Liver (tissue), 9 donors: ENCODE measurements around the gene MT1E. TPM values are rescaled to one million over a fixed set of nuclear protein-coding genes. Genes with fewer than 3 reads are reported as not detected.

ENCODE experiments used
- DNase-seq: peaks from one replicate; pipeline ENCODE4 v3.0.0-alpha.2; 2017; ENCODE audit warnings: low spot score
- H3K27ac ChIP-seq, 2 donors: one replicate each; pipeline ENCODE4 v1.7.0; 2013; ENCODE audit warnings: inconsistent platforms in 2 of 2, low read length in 2 of 2, control low read depth in 1 of 2, low read depth in 1 of 2, mild to moderate bottlenecking in 1 of 2
- H3K27me3 ChIP-seq, 4 donors: one replicate each; pipeline versions ENCODE4 v1.6.1 to v1.7.0; 2013; ENCODE audit warnings: low read length in 3 of 4, inconsistent platforms in 1 of 4, mild to moderate bottlenecking in 1 of 4, moderate library complexity in 1 of 4; ENCODE audit not compliant: control insufficient read depth in 4 of 4, insufficient read depth in 4 of 4
- H3K36me3 ChIP-seq, 4 donors: one replicate each; pipeline versions ENCODE4 v1.6.1 to v1.7.0; 2013; ENCODE audit warnings: low read length in 3 of 4, mild to moderate bottlenecking in 3 of 4, low read depth in 1 of 4, moderate library complexity in 1 of 4; ENCODE audit not compliant: control insufficient read depth in 4 of 4, insufficient read depth in 3 of 4
- H3K4me1 ChIP-seq, 4 donors: one replicate each; pipeline versions ENCODE4 v1.6.1 to v1.7.0; 2013; ENCODE audit warnings: low read length in 3 of 4, mild to moderate bottlenecking in 3 of 4, moderate library complexity in 1 of 4; ENCODE audit not compliant: control insufficient read depth in 4 of 4, insufficient read depth in 4 of 4
- H3K4me3 ChIP-seq, 3 donors: one replicate each; pipeline versions ENCODE4 v1.6.1 to v1.7.0; 2013; ENCODE audit warnings: low read length in 3 of 3, control low read depth in 1 of 3, low read depth in 1 of 3, mild to moderate bottlenecking in 1 of 3
- H3K9ac ChIP-seq, 2 donors: one replicate each; pipeline ENCODE4 v1.7.0; 2013; ENCODE audit warnings: low read length in 2 of 2, mild to moderate bottlenecking in 2 of 2, moderate library complexity in 2 of 2, control low read depth in 1 of 2, low read depth in 1 of 2
- H3K9me3 ChIP-seq, 4 donors: one replicate each; pipeline versions ENCODE4 v1.6.1 to v1.7.0; 2013; ENCODE audit warnings: low read length in 3 of 4; ENCODE audit not compliant: control insufficient read depth in 4 of 4
- EGR1 ChIP-seq, 2 donors: IDR thresholded peaks; 2 replicates each; pipeline ENCODE4 v1.6.1; 2016 to 2018; ENCODE audit warnings: antibody characterized with exemption in 2 of 2, low read depth in 2 of 2
- FOXA1 ChIP-seq: IDR thresholded peaks from 2 replicates; pipeline ENCODE4 v1.6.1; 2016; ENCODE audit warnings: antibody characterized with exemption
- GABPA ChIP-seq, 2 donors: IDR thresholded peaks in 1 of 2; conservative IDR thresholded peaks in 1 of 2; 2 replicates each; pipeline ENCODE4 v1.6.1; 2016; ENCODE audit warnings: antibody characterized with exemption in 2 of 2, mild to moderate bottlenecking in 1 of 2, moderate library complexity in 1 of 2
- HNF4A ChIP-seq, 2 donors: conservative IDR thresholded peaks; 2 replicates each; pipeline ENCODE4 v1.6.1; 2016; ENCODE audit warnings: antibody characterized with exemption in 2 of 2, mild to moderate bottlenecking in 2 of 2
- JUND ChIP-seq, 2 donors: IDR thresholded peaks; 2 replicates each; pipeline ENCODE4 v1.6.1; 2016; ENCODE audit warnings: antibody characterized with exemption in 2 of 2
- RAD21 ChIP-seq, 2 donors: IDR thresholded peaks; 2 replicates each; pipeline ENCODE4 v1.6.1; 2016; ENCODE audit warnings: antibody characterized with exemption in 2 of 2, mild to moderate bottlenecking in 2 of 2
- RXRA ChIP-seq, 2 donors: IDR thresholded peaks; 2 replicates each; pipeline ENCODE4 v1.6.1; 2017 to 2018; ENCODE audit warnings: antibody characterized with exemption in 2 of 2, mild to moderate bottlenecking in 1 of 2
- SP1 ChIP-seq: IDR thresholded peaks from 2 replicates; pipeline ENCODE4 v1.6.1; 2018; ENCODE audit warnings: antibody characterized with exemption, mild to moderate bottlenecking
- TAF1 ChIP-seq: conservative IDR thresholded peaks from 2 replicates; pipeline ENCODE4 v1.6.1; 2016; ENCODE audit warnings: antibody characterized with exemption, mild to moderate bottlenecking
- WGBS: extraction: QIAGEN DNeasy Blood & Tissue Kit; methylation state at CpG from one replicate; pipeline ENCODE4 v1.1.7; 2013; 5-methylcytosine and 5-hydroxymethylcytosine counted together
- polyA plus RNA-seq, 2 donors: library from polyadenylated mRNA; stranded (reverse) in 1 of 2; unstranded in 1 of 2; fragments of 200-250 nt in 1 of 2; fragments of >200 nt in 1 of 2; fragmentation: Nextera tagmentation in 1 of 2; extraction: Ambion mirVana in 1 of 2; gene quantifications; one replicate each; pipeline versions ENCODE4 v1.2.1 to v1.2.3, GENCODE V29; 2013 to 2015
- total RNA-seq, 2 donors: library from RNA; depleted of rRNA; stranded (reverse); fragments of >200 nt; gene quantifications; one replicate each; pipeline ENCODE4 v1.2.3, GENCODE V29; 2014
- TF ChIP-seq, protein P1 (sequence below): IDR thresholded peaks from 2 replicates; pipeline ENCODE4 v1.6.1; 2016; ENCODE audit warnings: antibody characterized with exemption
- TF ChIP-seq, protein P2 (sequence below): IDR thresholded peaks from 2 replicates; pipeline ENCODE4 v1.6.1; 2016; ENCODE audit warnings: antibody characterized with exemption
- TF ChIP-seq, protein P3 (sequence below): IDR thresholded peaks from 2 replicates; pipeline ENCODE4 v1.6.1; 2016; ENCODE audit warnings: antibody characterized with exemption, mild to moderate bottlenecking
- TF ChIP-seq, protein P4 (sequence below): IDR thresholded peaks from 2 replicates; pipeline ENCODE4 v1.6.1; 2016; ENCODE audit warnings: antibody characterized with exemption
- TF ChIP-seq, protein P5 (sequence below): fragments of 150-350 bp; IDR thresholded peaks from 2 replicates; pipeline ENCODE4 v1.5.1; 2017; ENCODE audit warnings: improper control_type of control experiment, low read depth, low read length; ENCODE audit not compliant: missing input control
- donor health status: healthy.
- donor health status: healthy.
- donor health status: healthy.
- donor health status: healthy.
- donor health status: healthy.

Gene MT1E
- total and polyA plus RNA-seq, 4 donors: 206 to 1,831 (median 808) TPM

DNA sequence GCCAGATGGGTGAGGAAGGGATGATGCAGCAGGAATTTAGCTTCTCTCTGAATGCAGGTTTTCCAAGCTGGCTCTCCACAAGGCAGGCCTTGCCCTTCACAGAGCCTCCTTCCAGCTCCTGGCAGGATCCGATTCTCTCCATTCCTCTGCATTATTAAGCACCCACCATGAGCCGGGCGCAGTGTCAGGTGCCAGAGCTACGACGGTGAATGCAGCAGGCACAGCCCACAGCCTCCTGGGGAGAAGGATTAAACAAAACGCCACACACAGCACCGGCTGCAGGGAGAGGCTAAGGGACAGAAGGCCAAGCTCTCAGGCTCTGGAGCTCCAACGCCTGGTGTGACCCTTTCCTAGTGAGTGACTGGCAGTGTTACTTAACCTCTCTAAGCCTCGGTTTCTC is 24.3 kb upstream of the MT1E start:
- TF ChIP-seq EGR1 (IDR thresholded peaks at IDR 0.05; ENCODE audit: low read depth in 2 of 2) (no peak), SP1 (no peak), TAF1 (no peak), GABPA (IDR thresholded peaks at IDR 0.05 in 1 of 2, conservative IDR thresholded peaks at IDR 0.05 in 1 of 2) (no peak), FOXA1 (no peak), JUND (IDR thresholded peaks at IDR 0.05) (no peak)
- TF ChIP-seq, protein P1, sequence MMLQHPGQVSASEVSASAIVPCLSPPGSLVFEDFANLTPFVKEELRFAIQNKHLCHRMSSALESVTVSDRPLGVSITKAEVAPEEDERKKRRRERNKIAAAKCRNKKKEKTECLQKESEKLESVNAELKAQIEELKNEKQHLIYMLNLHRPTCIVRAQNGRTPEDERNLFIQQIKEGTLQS: no peak
- TF ChIP-seq, protein P2, sequence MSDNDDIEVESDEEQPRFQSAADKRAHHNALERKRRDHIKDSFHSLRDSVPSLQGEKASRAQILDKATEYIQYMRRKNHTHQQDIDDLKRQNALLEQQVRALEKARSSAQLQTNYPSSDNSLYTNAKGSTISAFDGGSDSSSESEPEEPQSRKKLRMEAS: no peak
- TF ChIP-seq, protein P3, sequence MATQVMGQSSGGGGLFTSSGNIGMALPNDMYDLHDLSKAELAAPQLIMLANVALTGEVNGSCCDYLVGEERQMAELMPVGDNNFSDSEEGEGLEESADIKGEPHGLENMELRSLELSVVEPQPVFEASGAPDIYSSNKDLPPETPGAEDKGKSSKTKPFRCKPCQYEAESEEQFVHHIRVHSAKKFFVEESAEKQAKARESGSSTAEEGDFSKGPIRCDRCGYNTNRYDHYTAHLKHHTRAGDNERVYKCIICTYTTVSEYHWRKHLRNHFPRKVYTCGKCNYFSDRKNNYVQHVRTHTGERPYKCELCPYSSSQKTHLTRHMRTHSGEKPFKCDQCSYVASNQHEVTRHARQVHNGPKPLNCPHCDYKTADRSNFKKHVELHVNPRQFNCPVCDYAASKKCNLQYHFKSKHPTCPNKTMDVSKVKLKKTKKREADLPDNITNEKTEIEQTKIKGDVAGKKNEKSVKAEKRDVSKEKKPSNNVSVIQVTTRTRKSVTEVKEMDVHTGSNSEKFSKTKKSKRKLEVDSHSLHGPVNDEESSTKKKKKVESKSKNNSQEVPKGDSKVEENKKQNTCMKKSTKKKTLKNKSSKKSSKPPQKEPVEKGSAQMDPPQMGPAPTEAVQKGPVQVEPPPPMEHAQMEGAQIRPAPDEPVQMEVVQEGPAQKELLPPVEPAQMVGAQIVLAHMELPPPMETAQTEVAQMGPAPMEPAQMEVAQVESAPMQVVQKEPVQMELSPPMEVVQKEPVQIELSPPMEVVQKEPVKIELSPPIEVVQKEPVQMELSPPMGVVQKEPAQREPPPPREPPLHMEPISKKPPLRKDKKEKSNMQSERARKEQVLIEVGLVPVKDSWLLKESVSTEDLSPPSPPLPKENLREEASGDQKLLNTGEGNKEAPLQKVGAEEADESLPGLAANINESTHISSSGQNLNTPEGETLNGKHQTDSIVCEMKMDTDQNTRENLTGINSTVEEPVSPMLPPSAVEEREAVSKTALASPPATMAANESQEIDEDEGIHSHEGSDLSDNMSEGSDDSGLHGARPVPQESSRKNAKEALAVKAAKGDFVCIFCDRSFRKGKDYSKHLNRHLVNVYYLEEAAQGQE: no peak
- TF ChIP-seq, protein P4, sequence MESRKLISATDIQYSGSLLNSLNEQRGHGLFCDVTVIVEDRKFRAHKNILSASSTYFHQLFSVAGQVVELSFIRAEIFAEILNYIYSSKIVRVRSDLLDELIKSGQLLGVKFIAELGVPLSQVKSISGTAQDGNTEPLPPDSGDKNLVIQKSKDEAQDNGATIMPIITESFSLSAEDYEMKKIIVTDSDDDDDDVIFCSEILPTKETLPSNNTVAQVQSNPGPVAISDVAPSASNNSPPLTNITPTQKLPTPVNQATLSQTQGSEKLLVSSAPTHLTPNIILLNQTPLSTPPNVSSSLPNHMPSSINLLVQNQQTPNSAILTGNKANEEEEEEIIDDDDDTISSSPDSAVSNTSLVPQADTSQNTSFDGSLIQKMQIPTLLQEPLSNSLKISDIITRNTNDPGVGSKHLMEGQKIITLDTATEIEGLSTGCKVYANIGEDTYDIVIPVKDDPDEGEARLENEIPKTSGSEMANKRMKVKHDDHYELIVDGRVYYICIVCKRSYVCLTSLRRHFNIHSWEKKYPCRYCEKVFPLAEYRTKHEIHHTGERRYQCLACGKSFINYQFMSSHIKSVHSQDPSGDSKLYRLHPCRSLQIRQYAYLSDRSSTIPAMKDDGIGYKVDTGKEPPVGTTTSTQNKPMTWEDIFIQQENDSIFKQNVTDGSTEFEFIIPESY: no peak
- no peak overlapping the region for H3K27ac ChIP-seq
- WGBS: 80% methylated on average over 9 of the region's 9 CpGs

DNA sequence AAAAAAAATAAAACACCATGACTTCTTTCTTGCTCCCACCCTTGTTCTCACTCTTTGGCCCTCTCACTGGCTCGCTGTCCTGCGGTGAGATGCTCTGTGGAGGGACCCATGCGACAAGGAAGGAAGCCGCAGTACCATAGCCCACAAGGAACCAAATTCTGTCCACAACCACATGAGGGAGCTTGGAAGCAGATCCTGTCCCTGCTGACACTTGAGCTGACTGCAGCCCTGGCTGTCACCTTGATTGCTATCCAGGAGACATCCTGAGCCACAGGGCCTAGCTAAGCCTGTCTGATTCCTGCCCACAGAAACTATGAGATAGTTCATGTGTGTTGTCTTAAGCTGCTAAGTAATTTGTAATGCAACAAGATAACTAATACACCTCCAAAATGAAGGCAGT is 22.0 kb upstream of the MT1E start:
- Histone ChIP-seq H3K9ac (no peak overlapping the region), H3K27ac (no peak overlapping the region), H3K4me1 (peaks cover 4 to 27% (median 8%) of the 10 kb centered on the region in 4 donors), H3K36me3 (no peaks in the 10 kb centered on the region), H3K9me3 (no peaks in the 10 kb centered on the region), H3K4me3 (no peak overlapping the region), H3K27me3 (no peaks in the 10 kb centered on the region)
- WGBS: 46% methylated on average over 4 of the region's 4 CpGs
- TF ChIP-seq SP1 (no peak), HNF4A (conservative IDR thresholded peaks at IDR 0.05) (no peak), RAD21 (IDR thresholded peaks at IDR 0.05) (peak; percentile 84 to 86), RXRA (IDR thresholded peaks at IDR 0.05) (peak in 1 of 2 donors; percentile 30)
- TF ChIP-seq, protein P5, sequence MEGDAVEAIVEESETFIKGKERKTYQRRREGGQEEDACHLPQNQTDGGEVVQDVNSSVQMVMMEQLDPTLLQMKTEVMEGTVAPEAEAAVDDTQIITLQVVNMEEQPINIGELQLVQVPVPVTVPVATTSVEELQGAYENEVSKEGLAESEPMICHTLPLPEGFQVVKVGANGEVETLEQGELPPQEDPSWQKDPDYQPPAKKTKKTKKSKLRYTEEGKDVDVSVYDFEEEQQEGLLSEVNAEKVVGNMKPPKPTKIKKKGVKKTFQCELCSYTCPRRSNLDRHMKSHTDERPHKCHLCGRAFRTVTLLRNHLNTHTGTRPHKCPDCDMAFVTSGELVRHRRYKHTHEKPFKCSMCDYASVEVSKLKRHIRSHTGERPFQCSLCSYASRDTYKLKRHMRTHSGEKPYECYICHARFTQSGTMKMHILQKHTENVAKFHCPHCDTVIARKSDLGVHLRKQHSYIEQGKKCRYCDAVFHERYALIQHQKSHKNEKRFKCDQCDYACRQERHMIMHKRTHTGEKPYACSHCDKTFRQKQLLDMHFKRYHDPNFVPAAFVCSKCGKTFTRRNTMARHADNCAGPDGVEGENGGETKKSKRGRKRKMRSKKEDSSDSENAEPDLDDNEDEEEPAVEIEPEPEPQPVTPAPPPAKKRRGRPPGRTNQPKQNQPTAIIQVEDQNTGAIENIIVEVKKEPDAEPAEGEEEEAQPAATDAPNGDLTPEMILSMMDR: peak; percentile 59
- DNase-seq: no peak

More for the DNA sequence above, 24.3 kb upstream of the MT1E start:
- Histone ChIP-seq H3K27me3 (no peaks in the 10 kb centered on the region), H3K9ac (no peak overlapping the region), H3K9me3 (no peaks in the 10 kb centered on the region), H3K4me1 (peaks cover 2 to 13% (median 8%) of the 10 kb centered on the region in 4 donors), H3K36me3 (no peaks in the 10 kb centered on the region), H3K4me3 (no peak overlapping the region)
- no peak for DNase-seq
